Esophagus squamous epithelium (tissue), 5 donors: ENCODE data around the gene OR2H2. TPM values are rescaled to one million over a fixed set of nuclear protein-coding genes. Genes with fewer than 3 reads are reported as not detected.
A peak's percentile ranks its signal among the peaks of the same experiment; 100 is the strongest.

ENCODE experiments used
- DNase-seq: peaks from one replicate; lab custom pipeline; 2025; lab: John Stamatoyannopoulos, UW
- H3K27ac ChIP-seq, 4 donors: fragments of 200-600 bp; sonication (generic); one replicate each; pipeline ENCODE4 v1.5.1; 2016 to 2019; ENCODE audit warnings: mild to moderate bottlenecking in 1 of 4
- H3K27me3 ChIP-seq, 4 donors: fragments of 200-600 bp; sonication (generic); 1 replicate in 3 of 4; 2 replicates in 1 of 4; pipeline versions ENCODE4 v1.5.1 to v1.6.0; 2017 to 2021; ENCODE audit warnings: antibody characterized with exemption in 1 of 4
- H3K36me3 ChIP-seq, 3 donors: fragments of 200-600 bp; sonication (generic); one replicate each; pipeline ENCODE4 v1.5.1; 2016 to 2019
- H3K4me1 ChIP-seq, 3 donors: fragments of 200-600 bp; sonication (generic); one replicate each; pipeline ENCODE4 v1.5.1; 2017 to 2019
- H3K4me3 ChIP-seq, 4 donors: fragments of 200-600 bp; sonication (generic); 1 replicate in 3 of 4; 2 replicates in 1 of 4; pipeline ENCODE4 v1.5.1; 2016 to 2019; ENCODE audit warnings: mild to moderate bottlenecking in 2 of 4, moderate library complexity in 1 of 4
- H3K9me3 ChIP-seq, 3 donors: fragments of 200-600 bp; sonication (generic); one replicate each; pipeline ENCODE4 v1.5.1; 2016 to 2019
- CTCF ChIP-seq, 6 experiments: fragments of 450-650 bp in 4 of 6; fragments of 200-600 bp in 2 of 6; sonication (generic) in 2 of 6; IDR thresholded peaks; one replicate each; pipeline ENCODE4 v1.5.1; 2016 to 2019; ENCODE audit warnings: antibody characterized with exemption in 6 of 6, mild to moderate bottlenecking in 4 of 6, moderate library complexity in 4 of 6
- POLR2A ChIP-seq, 4 donors: fragments of 450-650 bp; IDR thresholded peaks; one replicate each; pipeline ENCODE4 v1.6.1; 2017; ENCODE audit warnings: antibody characterized with exemption in 4 of 4, mild to moderate bottlenecking in 4 of 4, moderate library complexity in 3 of 4
- WGBS, 2 donors: methylation state at CpG; one replicate each; pipeline ENCODE4 v1.1.5; 2018; 5-methylcytosine and 5-hydroxymethylcytosine counted together
- intact Hi-C: fragments of 100-400 bp; cut with DNase I; formaldehyde crosslinking; loops from one replicate; pipeline ENCODE4 v1.15.0; 2022
- total RNA-seq, 4 donors: library from RNA; depleted of rRNA; stranded (reverse); fragments of >200 nt; gene quantifications; one replicate each; pipeline ENCODE4 v1.1.0, GENCODE V29; 2016
- donor health status: DM: yes; HTN: yes; CAD: no.

OR2H2 gene
- total RNA-seq, 4 donors from 2014 or later: not detected

DNA sequence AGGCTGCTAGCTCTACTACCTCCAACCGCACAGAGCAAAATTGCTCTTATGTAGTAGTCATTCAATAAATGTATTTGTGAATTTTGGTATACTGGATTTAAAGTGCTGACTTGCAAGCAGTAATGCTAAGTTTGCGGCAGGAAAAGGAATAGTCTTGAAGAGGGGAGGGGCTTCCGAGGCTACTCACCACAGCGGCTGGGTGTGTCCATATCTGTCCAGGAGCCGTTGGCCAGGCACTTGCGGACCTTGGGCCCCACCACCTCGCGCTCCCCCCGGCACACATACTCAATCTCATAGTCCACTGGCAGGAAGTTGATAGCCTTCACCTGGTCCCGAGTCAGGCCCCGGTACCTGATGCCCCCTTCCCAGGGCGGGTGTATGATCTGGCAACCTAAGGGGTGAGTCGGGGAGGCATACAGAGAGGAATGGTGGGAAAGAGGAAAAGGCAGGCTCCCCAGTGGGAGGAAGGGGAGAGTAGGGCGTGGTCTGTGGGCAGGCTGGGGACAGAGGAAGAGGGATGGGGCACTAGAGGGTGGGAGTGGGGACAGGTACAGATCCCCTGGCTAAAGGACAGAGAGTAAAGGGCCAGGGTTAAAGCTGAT, 46.4 kb downstream of the OR2H2 start:
- WGBS, 2 donors: 72 to 84% methylated on average over 11 to 13 of the region's 14 CpGs
- no peak for DNase-seq

GRCh38 chr6:29631860-29632731, 47.2 kb downstream of the OR2H2 start:
- Histone ChIP-seq H3K36me3 (no peaks in the 10 kb centered on the region), H3K9me3 (no peaks in the 10 kb centered on the region), H3K4me3 (peak overlapping the region; percentile 59 to 84 (median 72)), H3K4me1 (peaks cover 20 to 56% (median 25%) of the 10 kb centered on the region in 3 donors), H3K27me3 (no peaks in the 10 kb centered on the region), H3K27ac (peak overlapping the region; percentile 68 to 86 (median 80))
- TF ChIP-seq POLR2A (IDR thresholded peaks at IDR 0.05): no peak
- no peak for TF ChIP-seq CTCF (IDR thresholded peaks at IDR 0.05)
- no peak for DNase-seq
- intact Hi-C loops: no loop called here
- 5 to 6% methylated on average over 21 to 26 of the region's 53 CpGs for whole genome bisulfite sequencing, 2 donors

More for the DNA sequence above, 46.4 kb downstream of the OR2H2 start:
- Histone ChIP-seq H3K27me3 (no peaks in the 10 kb centered on the region), H3K4me1 (peaks cover 22 to 57% (median 25%) of the 10 kb centered on the region in 3 donors), H3K9me3 (no peaks in the 10 kb centered on the region), H3K4me3 (peak overlapping the region in 2 of 4 donors; percentile 74 to 84), H3K36me3 (no peaks in the 10 kb centered on the region), H3K27ac (no peak overlapping the region)
- intact Hi-C loops: no loop called here
- no peak for TF ChIP-seq CTCF (IDR thresholded peaks at IDR 0.05)
- no peak for TF ChIP-seq POLR2A (IDR thresholded peaks at IDR 0.05)

DNA sequence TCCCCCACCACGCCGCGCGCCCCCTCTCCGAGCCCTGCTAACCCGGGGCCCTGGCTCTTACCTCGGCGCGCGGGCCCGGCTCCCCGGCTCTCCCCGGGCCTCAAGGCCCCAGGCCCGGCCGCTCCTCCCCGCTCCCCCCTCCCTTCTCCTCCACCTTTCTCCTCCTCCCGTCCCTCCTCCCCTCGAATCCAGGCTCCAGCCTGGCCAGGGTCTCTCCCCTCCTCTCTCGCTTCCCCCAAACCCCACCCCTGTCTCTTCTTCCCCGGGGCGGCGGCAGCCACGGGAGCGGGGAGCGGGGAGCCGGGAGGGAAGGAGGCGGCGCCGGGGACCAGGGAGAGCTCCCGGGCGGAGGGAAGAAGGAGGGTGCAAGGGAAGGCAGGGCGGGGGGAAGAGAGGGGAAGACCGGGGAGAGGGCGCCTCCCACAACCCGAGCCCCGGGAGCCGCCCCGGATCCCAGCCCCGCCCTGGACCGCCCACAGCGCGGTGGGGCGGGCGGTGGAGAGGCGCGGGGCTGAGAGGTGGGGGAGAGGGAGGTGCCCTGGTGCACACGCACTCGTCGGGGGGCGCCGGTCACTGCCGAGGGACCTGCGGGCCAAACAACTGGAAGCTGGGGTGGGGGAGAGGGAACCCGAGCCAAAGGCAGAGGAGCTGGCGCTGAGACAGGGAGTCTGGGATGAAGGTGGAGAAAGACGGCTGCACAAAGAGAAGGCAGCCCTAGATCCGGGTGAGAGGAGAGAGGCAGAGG, 48.0 kb downstream of the OR2H2 start, which contains the start of gene GABBR1:
TSS of gene GABBR1 (minus strand) at position 395 of the 745 bp plus-strand sequence. CDS start 798 bp downstream, outside the sequence.
- WGBS, 2 donors: 0 to 2% methylated on average over 4 to 15 of the region's 57 CpGs
- peak within 1 kb of the TSS; percentile 68 to 86 (median 80) for H3K27ac ChIP-seq
- intact Hi-C loops: no loop called here
- peak in 1 of 6 experiments; percentile 7 for TF ChIP-seq CTCF (IDR thresholded peaks at IDR 0.05)
- TF ChIP-seq POLR2A (IDR thresholded peaks at IDR 0.05): peak in 2 of 4 donors; percentile 11 to 80
- no peaks in the 10 kb centered on the region for H3K9me3 ChIP-seq
- peak within 1 kb of the TSS; percentile 59 to 84 (median 72) for H3K4me3 ChIP-seq
- no peak for DNase-seq
- H3K4me1 ChIP-seq: peaks cover 15 to 48% (median 21%) of the 10 kb centered on the region in 3 donors
- H3K27me3 ChIP-seq: no peaks in the 10 kb centered on the region
- no peaks in the 10 kb centered on the region for H3K36me3 ChIP-seq

- Histone ChIP-seq H3K9me3 (no peaks in the 10 kb centered on the region), H3K4me1 (peaks cover 15 to 42% (median 19%) of the 10 kb centered on the region in 3 donors), H3K27ac (peak overlapping the region; percentile 68 to 86 (median 80)), H3K4me3 (peak overlapping the region; percentile 59 to 84 (median 72)), H3K36me3 (no peaks in the 10 kb centered on the region), H3K27me3 (no peaks in the 10 kb centered on the region)
- intact Hi-C loops: no loop called here
- 6 to 9% methylated on average over 9 of the region's 9 CpGs for WGBS, 2 donors
- DNase-seq: no peak
- TF ChIP-seq POLR2A (IDR thresholded peaks at IDR 0.05) (no peak), CTCF (IDR thresholded peaks at IDR 0.05) (no peak)
These were observed 48.6 kb downstream of the OR2H2 start for GRCh38 chr6:29633534-29633905.
